OCI-LY7 (cell line): ENCODE data around the gene DMD.

Source experiments
- CTCF ChIP-seq: fragments of 200-600 bp; sonication (generic); conservative IDR thresholded peaks from 2 replicates; pipeline ENCODE4 v1.5.1; 2014; ENCODE audit warnings: mild to moderate bottlenecking, antibody characterized with exemption, low read length, moderate library complexity, mixed read lengths
- EZH2phosphoT487 ChIP-seq: fragments of 200-600 bp; sonication (generic); IDR thresholded peaks from 2 replicates; pipeline ENCODE4 v1.6.1; 2018; ENCODE audit warnings: low read depth, borderline replicate concordance, mild to moderate bottlenecking, mixed run types, antibody characterized with exemption, low read length, moderate library complexity, mixed read lengths

GRCh38 chrX:32447640-32448039, 763.7 kb downstream of the DMD start:
- TF ChIP-seq CTCF (no peak), EZH2phosphoT487 (no peak)
